Limb (tissue), 2 donors: ENCODE measurements around the gene OR3A1.
"Not testable (repeated sequence)": the region's sequence is repeated elsewhere in the genome, so short reads cannot be mapped to it uniquely, and the experiment has no call there.

Source experiments
- DNase-seq, 2 donors: peaks; one replicate each; pipeline ENCODE4 v3.0.0-alpha.2; 2016; ENCODE audit errors: extremely low spot score in 2 of 2

The OR3A1 gene, protein sequence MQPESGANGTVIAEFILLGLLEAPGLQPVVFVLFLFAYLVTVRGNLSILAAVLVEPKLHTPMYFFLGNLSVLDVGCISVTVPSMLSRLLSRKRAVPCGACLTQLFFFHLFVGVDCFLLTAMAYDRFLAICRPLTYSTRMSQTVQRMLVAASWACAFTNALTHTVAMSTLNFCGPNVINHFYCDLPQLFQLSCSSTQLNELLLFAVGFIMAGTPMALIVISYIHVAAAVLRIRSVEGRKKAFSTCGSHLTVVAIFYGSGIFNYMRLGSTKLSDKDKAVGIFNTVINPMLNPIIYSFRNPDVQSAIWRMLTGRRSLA

DNA sequence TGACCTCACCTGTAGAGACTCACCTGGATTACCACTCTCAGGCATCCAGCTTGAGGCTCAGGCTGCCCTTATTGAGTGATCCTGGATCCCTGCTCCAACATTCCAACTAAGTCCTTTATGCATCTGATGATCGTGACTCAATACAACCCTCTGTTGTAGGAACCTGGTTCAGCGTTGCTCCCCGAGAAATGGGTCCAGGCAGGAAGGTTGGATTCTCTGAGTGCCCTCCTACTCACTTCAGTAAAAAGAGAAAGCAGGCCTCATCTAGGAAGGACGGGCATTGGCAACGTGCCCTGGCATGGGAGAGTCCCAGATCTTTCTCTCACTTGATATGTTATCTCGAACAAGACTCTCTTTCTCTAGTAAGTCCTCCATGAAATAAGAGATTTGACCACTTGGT, at the start of gene OR3A1:
Gene OR3A1, minus strand, starts transcription at position 101 of the 400 bp plus-strand sequence. CDS start 5,778 bp downstream, outside the sequence.
- no peak for DNase-seq

DNA sequence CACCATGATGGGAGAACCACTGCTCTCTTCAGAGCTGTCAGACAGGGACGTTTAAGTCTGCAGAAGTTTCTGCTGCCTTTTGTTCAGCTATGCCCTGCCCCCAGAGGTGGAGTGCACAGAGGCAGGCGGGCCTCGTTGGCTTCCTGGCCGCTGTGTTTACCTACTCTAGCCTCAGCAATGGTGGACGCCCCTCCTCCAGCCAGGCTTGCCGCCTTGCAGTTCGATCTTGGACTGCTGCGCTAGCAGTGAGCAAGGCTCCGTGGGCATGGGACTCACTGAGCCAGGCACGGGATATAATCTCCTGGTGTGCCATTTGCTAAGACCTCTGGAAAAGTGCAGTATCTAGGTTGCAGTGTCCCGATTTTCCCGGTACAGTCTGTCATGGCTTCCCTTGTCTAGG, 44.6 kb upstream of the OR3A1 start:
- not testable (repeated sequence) for DNase-seq

DNA sequence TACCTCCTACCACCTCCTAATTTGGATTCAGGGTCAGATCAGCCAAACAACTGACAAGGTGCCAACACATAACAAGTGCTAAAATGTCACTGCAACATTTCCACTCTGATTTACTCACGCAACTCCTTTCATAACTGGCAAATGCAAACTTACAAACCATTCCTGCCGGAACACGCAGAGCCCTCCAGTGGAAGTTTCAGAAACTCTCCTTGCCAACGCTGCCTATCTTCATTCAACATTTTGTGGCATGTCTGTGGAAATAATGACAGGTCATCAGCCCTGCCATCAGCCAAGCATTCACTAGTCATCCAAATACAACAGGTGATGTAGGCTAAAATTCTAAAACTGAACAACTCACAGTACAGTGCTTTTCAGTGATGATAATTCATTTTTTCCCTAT, 37.7 kb upstream of the OR3A1 start:
- no peak for DNase-seq

DNA sequence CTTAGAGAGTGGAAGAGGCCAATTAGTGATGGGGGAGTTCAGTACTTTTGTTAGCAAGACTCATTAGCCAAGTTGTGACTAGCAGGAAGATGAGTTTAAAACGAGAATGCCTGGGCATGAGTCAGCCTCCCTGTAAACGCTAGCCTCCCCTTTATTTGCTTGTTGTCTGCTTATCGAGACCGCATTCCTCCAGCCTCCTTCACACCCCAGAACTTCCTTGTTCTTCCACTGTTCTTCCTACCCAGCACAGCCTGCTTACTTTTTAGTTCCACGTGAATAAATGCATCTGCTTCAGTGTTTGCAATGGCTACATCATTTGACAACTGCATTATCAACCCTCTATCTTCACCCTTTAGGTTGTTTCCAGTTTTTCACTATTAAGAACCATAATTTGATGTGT, 20.2 kb upstream of the OR3A1 start:
- DNase-seq, result no peak

DNA sequence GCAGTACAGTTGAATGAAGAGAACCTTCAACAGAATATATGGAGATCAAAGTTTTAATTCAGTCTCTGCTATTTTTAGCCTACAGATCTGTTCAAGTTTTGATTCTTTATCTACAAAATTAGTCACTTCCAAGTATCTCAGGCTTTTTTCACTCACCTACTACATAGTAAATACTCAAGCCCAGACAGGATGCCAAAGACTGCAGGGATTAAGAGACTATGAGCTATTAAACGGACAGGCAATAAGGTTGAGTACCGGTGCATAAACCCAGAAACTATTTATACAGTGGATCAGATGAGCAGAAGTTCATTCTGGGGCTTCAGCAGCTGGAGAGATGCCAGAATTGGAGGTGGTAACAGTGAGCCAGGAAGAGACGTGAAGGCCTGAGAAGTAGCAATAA, 18.7 kb upstream of the OR3A1 start:
- DNase-seq, result no peak

DNA sequence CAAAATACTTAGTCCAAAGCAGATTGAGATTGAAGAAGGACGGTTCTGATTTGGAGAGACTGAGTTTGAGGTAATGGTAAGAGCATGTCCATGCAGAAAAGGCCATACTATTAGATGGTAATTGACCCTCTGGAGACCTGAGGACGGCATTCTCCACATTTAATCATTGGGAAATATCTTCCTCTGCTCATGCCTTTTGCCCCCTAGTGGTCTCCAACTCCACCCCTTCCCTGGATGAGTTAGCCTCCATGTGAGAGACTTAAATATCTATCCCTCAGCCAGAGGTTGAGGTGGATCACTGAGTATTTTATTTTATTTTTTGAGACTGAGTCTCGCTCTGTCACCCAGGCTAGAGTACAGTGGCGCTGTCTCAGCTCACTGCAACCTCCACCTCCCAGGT, 10.4 kb upstream of the OR3A1 start:
- DNase-seq, result no peak

DNA sequence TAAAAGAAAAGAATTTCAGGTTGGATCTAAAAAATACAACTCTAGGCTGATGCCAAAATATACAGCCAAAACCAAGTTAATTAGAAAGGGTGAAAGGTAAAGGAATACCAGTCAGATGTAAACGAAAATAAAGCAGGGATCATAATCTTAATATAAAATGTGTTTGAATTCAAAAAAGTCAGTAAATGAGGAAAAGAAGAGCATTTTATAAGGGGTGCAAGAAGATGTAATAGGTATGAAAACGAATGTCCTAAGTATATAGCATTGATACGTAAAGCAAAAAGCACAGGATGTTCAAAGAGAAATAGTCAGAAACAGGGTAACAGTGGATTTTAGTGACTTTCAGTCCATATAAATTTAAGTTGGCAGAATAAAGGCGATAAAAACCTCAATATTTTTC, 2.5 kb downstream of the OR3A1 start:
- DNase-seq, result no peak

DNA sequence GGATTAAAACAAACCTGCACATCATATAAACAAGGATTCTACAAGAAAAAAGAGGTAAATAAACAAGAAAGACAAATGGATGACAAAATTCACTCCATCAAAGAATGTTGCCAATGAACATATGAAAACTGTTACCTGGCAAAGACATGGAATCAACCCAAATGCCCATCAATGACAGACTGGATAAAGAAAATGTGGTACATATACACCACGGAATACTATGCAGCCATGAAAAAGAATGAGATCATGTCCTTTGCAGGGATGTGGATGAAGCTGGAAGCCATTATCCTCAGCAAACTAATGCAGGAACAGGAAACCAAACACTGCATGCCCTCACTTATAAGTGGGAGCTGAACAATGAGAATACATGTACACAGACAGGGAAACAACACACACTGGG, 4.6 kb downstream of the OR3A1 start:
- not testable (repeated sequence) for DNase-seq

DNA sequence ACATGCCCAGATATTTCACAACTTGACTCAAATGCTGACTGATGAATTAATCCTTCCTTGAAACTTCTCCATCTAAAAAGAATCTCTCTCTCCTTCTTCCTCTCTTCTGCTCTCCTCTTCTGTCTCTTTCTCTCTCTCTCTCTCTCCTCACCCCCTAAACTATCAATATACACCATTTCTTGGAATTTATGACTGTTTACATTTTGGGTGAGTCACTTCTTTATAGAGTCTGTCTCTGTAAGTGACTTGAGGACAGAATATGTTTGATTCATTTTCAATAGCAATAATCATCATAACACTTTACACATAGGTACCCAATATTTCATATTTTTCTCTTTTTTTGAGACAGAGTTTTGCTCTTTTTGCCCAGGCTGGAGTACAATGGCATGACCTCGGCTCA, 15.3 kb downstream of the OR3A1 start:
- no peak for DNase-seq

DNA sequence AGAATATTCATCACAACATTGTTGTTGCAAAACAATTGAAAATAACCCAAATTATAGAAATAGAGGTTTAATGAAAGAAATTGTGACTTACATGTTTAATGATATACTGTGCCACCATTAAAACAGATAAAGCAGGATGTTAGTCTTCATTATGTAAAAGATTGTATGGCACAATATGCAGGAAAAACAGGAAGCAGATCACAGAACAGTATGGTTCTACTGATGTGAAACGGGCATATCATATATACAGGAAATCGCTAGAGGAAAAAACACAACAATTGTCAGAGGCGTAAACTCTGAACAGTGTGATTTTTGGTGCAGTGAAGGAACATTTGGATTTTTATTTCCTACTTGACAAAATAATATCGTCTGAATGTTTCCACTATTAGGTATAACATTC, 22.0 kb downstream of the OR3A1 start:
- no peak for DNase-seq

DNA sequence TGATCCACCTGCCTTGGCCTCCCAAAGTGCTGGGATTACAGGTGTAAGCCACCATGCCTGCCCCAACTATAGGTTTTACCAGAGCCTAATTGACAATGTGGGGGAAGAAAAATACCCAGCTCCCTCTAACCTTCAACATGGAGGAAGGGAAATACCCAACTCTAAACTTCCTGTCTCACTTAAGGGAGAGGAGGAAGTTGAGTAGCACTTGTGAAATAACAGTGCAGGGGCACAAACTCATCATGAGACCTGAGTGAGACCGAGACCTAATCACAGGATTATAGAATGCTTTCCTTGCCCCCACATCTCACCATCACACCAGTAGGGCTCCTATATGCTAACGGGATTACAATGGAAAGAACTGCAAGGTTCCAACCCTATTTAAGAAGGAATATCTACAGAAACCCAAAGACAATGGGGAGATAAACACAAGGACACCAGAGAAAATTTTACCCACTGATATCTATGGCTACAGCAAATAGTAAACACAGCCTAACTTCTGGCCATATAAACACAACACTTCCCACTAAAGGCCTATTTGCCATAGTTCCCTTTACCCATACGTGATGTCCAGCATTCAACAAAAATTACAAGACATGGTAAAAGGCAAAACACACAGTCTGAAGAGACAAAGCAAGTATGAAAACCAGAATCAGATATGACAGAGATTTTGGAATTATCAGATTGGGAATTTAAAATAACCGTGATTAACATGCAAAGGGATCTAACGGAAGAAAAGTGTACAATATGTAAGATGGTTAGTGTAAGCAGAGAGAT, 26.9 kb downstream of the OR3A1 start:
- no peak for DNase-seq

DNA sequence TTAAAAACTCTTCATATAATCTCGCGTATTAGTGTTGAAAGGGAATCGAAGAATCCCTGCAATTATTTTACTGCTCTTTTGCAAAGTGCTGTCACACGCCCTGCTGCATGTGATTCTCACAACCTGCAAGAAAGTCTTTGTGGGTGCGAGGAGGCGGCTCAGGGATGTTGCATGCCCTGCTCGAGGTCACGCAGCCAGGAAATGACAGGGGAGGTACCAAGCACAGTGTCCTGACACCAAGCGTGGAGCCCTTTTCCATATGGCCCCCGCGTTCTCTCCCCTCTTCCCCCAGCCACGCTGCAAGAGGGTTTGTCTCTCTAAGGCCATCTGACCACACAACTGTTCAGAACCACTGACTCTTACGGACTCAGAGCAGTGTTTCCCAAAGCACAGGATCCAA, 37.6 kb downstream of the OR3A1 start:
- no peak for DNase-seq

DNA sequence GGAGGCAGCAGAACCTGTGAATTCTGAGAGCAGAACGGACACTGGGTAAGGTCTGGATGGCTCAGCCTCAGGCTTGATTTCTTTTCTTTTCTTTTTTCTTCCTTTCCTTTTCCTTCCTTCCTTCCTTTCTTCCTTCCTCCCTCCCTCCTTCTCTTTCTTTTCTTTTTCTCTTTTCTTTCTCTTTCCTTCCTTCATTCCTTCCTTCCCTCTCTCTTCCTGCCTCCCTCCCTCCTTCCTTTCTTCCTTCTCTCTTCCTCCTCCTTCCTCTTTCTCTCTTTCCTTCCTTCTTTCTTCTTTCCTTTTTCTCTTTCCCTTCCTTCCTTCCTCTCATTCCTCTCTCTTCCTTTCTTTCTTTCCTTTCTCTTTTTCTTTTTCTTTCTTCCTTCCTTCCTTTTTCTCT, 38.0 kb downstream of the OR3A1 start:
- no peak for DNase-seq

DNA sequence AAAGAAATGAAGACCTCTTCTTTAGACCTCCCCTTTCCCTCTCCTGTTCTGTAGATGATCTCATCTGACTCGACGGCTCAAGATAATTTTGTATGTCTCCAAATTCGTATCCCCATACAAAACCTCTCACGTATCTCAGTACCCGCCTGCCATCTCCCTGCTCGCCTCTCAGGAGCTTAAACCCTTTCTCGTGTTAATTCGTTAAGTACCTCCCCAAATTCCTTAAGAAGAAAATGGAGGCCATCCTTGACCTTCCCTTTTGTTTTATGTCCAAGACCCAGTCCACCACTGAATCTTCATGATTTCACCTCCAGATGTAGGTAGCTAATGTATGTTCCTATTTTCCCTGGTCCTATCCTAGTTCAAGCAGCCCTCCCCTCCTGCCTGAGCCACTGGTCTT, 41.6 kb downstream of the OR3A1 start:
- DNase-seq, result no peak

DNA sequence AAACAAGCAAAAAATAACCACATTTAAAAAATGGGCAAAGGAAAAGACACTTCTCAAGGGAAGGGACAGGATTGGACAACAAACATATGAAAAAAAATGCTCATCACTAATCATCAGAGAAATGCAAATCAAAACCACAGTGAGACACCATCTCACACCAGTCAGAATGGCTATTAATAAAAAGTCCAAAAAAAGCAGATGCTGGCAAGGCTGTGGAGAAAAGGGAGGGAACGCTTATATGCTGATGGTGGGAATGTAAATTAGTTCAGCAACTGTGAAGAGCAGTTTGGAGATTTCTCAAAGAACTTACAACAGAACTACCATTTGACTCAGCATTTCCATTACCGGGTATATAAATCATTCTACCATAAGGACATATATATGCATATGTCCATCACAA, 49.1 kb downstream of the OR3A1 start:
- DNase-seq, result not testable (repeated sequence)

DNA sequence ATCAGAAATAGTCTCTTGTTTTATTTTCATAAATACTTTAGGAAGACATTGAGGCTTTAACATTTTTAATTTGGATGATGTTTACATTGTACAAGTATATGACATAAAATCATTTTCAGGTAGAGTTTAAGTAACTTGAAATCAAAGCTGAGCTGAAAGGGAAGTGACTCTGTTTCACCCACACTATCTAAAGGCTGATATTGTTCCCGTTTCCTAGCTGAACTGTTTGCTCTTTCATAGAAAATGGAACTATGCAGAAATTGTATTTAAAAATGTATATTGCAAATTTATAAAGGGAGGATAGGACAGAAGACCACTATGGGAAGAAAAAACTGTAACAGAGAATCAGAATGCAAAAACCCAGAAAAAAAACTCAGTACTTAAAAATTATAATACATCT, 53.3 kb downstream of the OR3A1 start:
- DNase-seq, result not testable (repeated sequence)

DNA sequence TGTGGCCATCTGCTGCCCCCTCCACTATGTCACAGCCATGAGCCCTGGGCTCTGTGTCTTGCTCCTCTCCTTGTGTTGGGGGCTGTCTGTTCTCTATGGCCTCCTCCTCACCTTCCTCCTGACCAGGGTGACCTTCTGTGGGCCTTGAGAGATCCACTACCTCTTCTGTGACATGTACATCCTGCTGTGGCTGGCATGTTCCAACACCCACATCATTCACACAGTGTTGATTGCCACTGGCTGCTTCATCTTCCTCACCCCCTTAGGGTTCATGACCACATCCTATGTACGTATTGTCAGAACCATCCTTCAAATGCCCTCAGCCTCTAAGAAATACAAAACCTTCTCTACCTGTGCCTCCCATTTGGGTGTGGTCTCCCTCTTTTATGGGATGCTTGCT, 57.1 kb downstream of the OR3A1 start:
- DNase-seq, result not testable (repeated sequence)
